Measurements from ENCODE around the gene ADGRV1. TPM values are rescaled to one million over a fixed set of nuclear protein-coding genes. Genes with fewer than 3 reads are reported as not detected.

The ADGRV1 gene
- total RNA-seq, 2 donors from 2014 or later, result 97.6 to 117 TPM

DNA sequence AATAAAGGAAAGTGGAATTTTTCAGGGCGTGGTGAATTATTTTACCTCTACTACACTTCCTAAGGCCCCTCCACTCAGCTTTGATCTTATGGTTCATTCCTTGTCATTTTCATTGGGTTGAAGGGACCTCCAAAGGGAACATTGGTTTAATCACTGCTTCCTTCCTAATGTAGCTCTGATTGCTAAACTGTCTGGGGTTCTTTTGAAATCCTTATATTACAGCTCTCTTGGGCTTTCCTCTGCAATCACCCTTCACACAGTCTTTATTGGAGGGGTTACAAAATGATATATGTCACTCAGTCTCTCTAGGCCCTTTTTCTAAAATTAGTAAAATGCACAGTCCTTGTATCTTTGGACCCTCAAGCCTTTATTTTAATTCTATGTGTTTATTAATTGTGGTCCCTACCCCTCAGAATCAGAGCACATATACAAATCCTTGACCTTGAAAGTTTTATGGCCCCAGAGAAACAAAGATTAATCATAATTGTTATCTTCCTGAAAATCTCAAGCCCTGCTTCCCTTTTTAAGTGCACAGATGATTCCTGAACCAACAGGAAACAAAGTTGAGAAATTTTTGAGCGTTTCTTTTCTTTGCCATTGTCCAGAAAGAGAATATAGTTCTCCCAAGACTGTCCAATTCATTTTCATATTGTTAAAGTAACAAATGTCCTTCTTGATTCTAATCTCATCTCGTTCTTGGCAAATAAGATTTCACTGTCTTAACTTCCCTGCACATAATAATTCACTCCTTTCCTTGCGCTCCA is 494.6 kb downstream of the ADGRV1 start:
- WGBS, 2 experiments (ENCODE audit: insufficient coverage in 1 of 2, insufficient read length in 1 of 2), result 93 to 94% methylated on average over 3 to 4 of the region's 4 CpGs

DNA sequence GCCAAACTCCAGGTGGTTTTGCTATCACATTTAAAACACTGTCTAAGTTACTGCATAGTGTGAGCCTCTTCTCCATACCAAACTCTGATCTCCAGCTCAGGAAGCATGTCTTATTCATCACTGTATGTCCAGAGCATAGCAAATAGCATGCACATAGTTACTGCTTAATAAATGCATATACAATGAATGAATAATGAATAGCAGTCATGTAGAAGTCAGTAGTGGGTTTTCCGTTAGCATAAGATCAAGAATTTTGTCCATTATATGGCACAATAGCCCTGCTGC is 495.1 kb downstream of the ADGRV1 start:
- Mint-ChIP-seq H3K27ac (no peak overlapping the region), H3K4me1 (no peaks in the 10 kb centered on the region), H3K27me3 (ENCODE audit: insufficient read depth) (no peaks in the 10 kb centered on the region), H3K9me3 (no peaks in the 10 kb centered on the region), H3K4me3 (no peak overlapping the region), H3K36me3 (ENCODE audit: low read depth) (peaks cover 13% of the 10 kb centered on the region)
- no peak overlapping the region for H3K4me3 ChIP-seq (ENCODE audit: low read length)
- H3K36me3 ChIP-seq (ENCODE audit: control insufficient read depth, insufficient read depth, low read length), result no peaks in the 10 kb centered on the region
- TF ChIP-seq, protein P1, sequence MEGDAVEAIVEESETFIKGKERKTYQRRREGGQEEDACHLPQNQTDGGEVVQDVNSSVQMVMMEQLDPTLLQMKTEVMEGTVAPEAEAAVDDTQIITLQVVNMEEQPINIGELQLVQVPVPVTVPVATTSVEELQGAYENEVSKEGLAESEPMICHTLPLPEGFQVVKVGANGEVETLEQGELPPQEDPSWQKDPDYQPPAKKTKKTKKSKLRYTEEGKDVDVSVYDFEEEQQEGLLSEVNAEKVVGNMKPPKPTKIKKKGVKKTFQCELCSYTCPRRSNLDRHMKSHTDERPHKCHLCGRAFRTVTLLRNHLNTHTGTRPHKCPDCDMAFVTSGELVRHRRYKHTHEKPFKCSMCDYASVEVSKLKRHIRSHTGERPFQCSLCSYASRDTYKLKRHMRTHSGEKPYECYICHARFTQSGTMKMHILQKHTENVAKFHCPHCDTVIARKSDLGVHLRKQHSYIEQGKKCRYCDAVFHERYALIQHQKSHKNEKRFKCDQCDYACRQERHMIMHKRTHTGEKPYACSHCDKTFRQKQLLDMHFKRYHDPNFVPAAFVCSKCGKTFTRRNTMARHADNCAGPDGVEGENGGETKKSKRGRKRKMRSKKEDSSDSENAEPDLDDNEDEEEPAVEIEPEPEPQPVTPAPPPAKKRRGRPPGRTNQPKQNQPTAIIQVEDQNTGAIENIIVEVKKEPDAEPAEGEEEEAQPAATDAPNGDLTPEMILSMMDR (conservative IDR thresholded peaks at IDR 0.05), result no peak
- no peaks in the 10 kb centered on the region for H3K9me3 ChIP-seq (ENCODE audit: control insufficient read depth, low read length)
- no peaks in the 10 kb centered on the region for H3K27me3 ChIP-seq (ENCODE audit: control insufficient read depth, insufficient read depth, low read length, poor library complexity, severe bottlenecking)
- no peak for DNase-seq
- 100% methylated on average over 1 of the region's 1 CpG; no CpG with 5 or more reads in 1 of the 2 experiments for WGBS, 2 experiments (ENCODE audit: insufficient coverage in 1 of 2, insufficient read length in 1 of 2)
- no peaks in the 10 kb centered on the region for H3K4me1 ChIP-seq (ENCODE audit: control insufficient read depth, insufficient read depth, low read length)
- no peak overlapping the region for H3K27ac ChIP-seq (ENCODE audit: low read depth, low read length)
- H3K9ac ChIP-seq (ENCODE audit: extremely low read depth, low read length, poor library complexity, severe bottlenecking), result no peak overlapping the region

More for the DNA sequence above, 494.6 kb downstream of the ADGRV1 start:
- Histone ChIP-seq H3K27ac (ENCODE audit: low read depth, low read length) (no peak overlapping the region), H3K4me3 (ENCODE audit: low read length) (no peak overlapping the region), H3K27me3 (ENCODE audit: control insufficient read depth, insufficient read depth, low read length, poor library complexity, severe bottlenecking) (no peaks in the 10 kb centered on the region), H3K4me1 (ENCODE audit: control insufficient read depth, insufficient read depth, low read length) (no peaks in the 10 kb centered on the region), H3K36me3 (ENCODE audit: control insufficient read depth, insufficient read depth, low read length) (no peaks in the 10 kb centered on the region), H3K9ac (ENCODE audit: extremely low read depth, low read length, poor library complexity, severe bottlenecking) (no peak overlapping the region), H3K9me3 (ENCODE audit: control insufficient read depth, low read length) (no peaks in the 10 kb centered on the region)
- TF ChIP-seq, protein P1 (conservative IDR thresholded peaks at IDR 0.05), result no peak
- peaks cover 13% of the 10 kb centered on the region for H3K36me3 Mint-ChIP-seq (ENCODE audit: low read depth)
- DNase-seq, result no peak
- H3K9me3 Mint-ChIP-seq, result no peaks in the 10 kb centered on the region
- no peaks in the 10 kb centered on the region for H3K4me1 Mint-ChIP-seq
- no peak overlapping the region for H3K4me3 Mint-ChIP-seq
- no peak overlapping the region for H3K27ac Mint-ChIP-seq
- no peaks in the 10 kb centered on the region for H3K27me3 Mint-ChIP-seq (ENCODE audit: insufficient read depth)

DNA sequence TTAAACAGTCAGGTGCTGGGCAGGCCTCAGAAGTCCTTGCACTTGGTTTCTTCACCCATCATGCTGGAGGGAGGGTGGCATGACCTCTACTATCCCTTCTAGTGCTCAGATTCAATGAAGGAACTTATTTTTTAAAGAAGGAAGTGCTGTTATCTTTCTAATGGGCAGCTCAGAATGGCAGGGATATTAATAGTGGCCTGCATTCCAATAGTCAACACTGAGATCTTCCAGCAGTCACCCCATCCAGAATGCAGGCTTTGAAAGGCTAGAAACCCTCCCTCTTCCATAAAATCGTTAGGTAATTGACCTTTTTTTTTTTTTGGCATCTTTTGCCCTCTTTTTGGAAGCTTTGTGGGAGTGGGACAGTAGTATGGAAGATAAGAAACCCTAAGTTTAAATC is 499.6 kb downstream of the ADGRV1 start:
- no peaks in the 10 kb centered on the region for H3K36me3 ChIP-seq (ENCODE audit: control insufficient read depth, insufficient read depth, low read length)
- Mint-ChIP-seq H3K27ac (no peak overlapping the region), H3K9me3 (no peaks in the 10 kb centered on the region), H3K4me3 (no peak overlapping the region), H3K4me1 (no peaks in the 10 kb centered on the region), H3K36me3 (ENCODE audit: low read depth) (peaks cover 11% of the 10 kb centered on the region), H3K27me3 (ENCODE audit: insufficient read depth) (no peaks in the 10 kb centered on the region)
- TF ChIP-seq, protein P1 (conservative IDR thresholded peaks at IDR 0.05), result no peak
- H3K27ac ChIP-seq (ENCODE audit: low read depth, low read length), result no peak overlapping the region
- no peak overlapping the region for H3K4me3 ChIP-seq (ENCODE audit: low read length)
- no peaks in the 10 kb centered on the region for H3K27me3 ChIP-seq (ENCODE audit: control insufficient read depth, insufficient read depth, low read length, poor library complexity, severe bottlenecking)
- no peak for DNase-seq
- 40% methylated on average over 1 of the region's 1 CpG; no CpG with 5 or more reads in 1 of the 2 experiments for WGBS, 2 experiments (ENCODE audit: insufficient coverage in 1 of 2, insufficient read length in 1 of 2)
- H3K9me3 ChIP-seq (ENCODE audit: control insufficient read depth, low read length), result no peaks in the 10 kb centered on the region
- no peak overlapping the region for H3K9ac ChIP-seq (ENCODE audit: extremely low read depth, low read length, poor library complexity, severe bottlenecking)
- no peaks in the 10 kb centered on the region for H3K4me1 ChIP-seq (ENCODE audit: control insufficient read depth, insufficient read depth, low read length)

All from endodermal cell (in vitro differentiated cells).